ENCODE data around the gene RTBDN. TPM values are rescaled to one million over a fixed set of nuclear protein-coding genes. Genes with fewer than 3 reads are reported as not detected.
A peak's percentile ranks its signal among the peaks of the same experiment; 100 is the strongest.

Gene RTBDN
- total RNA-seq, 4 donors from 2014 or later = not detected

DNA sequence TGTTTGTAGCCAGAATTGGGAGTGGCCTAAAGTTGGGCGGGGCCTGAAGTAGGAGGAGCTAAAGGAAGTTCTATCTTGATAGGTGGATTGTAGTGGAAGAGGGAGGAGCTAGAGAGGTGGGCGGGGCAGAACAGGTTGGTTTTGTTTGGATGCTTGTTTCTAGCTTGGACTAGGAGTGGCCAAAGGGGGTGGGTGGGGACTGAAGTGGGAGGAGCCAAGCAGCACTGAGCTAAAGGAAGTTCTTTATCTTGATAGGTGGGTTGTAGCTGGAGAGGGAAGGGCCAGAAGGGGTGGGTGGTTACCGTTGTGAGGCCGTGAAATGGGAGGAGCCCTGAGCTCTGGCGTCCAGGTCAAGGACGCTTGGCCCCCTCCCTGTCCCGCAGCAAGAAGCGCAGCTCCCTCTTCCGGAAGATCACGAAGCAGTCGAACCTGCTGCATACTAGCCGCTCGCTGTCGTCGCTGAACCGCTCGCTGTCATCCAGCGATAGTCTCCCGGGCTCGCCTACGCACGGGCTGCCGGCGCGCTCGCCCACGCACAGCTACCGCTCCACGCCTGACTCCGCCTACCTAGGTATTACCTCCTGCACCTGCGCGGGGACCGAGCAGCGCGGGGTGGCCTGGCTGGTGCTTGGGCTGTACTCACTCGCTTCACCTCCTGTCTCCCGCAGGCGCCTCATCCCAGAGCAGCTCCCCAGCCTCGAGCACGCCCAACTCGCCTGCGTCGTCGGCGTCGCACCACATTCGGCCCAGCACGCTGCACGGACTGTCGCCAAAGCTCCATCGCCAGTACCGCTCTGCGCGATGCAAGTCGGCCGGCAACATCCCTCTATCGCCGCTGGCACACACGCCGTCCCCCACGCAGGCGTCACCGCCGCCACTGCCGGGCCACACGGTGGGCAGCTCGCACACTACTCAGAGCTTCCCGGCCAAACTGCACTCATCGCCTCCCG lies 38.8 kb upstream of the RTBDN start:
- ATAC-seq (ENCODE audit: low FRiP score) (peak; percentile 67), DNase-seq (ENCODE audit: low spot score) (peak; percentile 34)
- TF ChIP-seq, protein P1, sequence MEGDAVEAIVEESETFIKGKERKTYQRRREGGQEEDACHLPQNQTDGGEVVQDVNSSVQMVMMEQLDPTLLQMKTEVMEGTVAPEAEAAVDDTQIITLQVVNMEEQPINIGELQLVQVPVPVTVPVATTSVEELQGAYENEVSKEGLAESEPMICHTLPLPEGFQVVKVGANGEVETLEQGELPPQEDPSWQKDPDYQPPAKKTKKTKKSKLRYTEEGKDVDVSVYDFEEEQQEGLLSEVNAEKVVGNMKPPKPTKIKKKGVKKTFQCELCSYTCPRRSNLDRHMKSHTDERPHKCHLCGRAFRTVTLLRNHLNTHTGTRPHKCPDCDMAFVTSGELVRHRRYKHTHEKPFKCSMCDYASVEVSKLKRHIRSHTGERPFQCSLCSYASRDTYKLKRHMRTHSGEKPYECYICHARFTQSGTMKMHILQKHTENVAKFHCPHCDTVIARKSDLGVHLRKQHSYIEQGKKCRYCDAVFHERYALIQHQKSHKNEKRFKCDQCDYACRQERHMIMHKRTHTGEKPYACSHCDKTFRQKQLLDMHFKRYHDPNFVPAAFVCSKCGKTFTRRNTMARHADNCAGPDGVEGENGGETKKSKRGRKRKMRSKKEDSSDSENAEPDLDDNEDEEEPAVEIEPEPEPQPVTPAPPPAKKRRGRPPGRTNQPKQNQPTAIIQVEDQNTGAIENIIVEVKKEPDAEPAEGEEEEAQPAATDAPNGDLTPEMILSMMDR (IDR thresholded peaks at IDR 0.05) = no peak

DNA sequence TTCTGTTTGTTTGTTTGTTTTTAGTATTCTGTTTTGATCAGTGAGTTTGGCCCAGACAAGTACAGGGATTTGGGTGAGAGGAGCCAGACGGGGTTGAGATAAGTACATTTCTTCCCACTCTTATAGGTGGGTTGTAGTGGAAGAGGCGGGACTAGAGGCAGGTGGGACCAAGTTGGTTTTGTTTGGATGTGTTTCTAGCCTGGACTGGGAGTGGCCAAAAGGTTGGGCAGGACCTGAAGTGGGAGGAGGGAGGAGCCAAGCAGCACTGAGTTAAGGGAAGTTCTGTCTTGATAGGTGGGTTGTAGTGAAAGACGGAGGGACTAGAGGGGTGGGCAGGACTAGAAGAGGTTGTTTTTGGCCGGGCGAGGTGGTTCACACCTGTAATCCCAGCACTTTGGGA lies 37.9 kb upstream of the RTBDN start:
- DNase-seq (ENCODE audit: low spot score) (no peak), ATAC-seq (ENCODE audit: low FRiP score) (no peak)
- TF ChIP-seq, protein P1 (IDR thresholded peaks at IDR 0.05) = no peak

DNA sequence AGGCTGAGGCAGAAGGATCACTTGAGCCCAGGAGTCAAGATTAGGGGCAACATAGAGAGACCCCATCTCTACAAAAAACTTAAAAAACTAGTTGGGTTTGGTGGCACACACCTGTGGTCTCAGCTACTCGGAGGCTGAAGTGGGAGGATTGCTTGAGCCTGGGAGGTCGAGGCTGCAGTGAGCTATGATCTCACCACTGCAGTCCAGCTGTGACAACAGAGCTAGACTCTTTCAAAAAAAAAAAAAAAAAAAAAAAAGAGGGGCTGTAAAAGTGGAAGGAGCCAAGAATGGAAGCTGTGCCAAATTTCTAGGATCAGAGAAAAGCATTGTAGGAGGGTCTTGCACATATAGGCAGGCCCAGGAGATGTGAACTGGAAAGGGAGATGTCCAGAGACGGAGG lies 37.3 kb upstream of the RTBDN start:
- TF ChIP-seq, protein P1 (IDR thresholded peaks at IDR 0.05) = no peak
- DNase-seq (ENCODE audit: low spot score) (no peak), ATAC-seq (ENCODE audit: low FRiP score) (no peak)

DNA sequence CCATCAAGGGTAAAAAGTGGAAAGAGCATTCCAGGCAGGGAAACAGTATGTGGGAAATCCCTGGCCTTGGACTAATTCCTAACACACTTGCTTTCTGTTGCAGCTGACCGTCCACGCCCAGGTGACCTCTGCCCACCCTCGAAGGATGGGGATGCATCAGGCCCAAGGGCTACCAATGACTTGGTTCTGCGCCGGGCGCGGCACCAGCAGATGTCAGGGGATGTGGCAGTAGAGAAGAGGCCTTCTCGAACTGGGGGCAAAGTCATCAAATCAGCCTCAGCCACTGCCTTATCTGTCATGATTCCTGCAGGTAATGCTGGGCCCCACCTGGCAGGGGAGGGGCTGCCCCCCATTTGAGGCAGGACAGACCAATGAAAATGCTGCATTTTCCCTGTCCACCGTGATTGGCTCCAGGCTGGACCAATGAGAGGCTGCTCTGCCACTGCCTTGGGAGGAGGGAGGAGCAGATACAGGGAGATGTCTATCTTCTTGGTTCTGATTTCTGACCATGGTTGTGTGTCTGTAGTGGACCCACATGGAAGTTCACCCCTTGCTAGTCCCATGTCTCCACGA lies 34.2 kb upstream of the RTBDN start:
- DNase-seq (ENCODE audit: low spot score) = no peak
- TF ChIP-seq, protein P1 (IDR thresholded peaks at IDR 0.05) = no peak
- no peak for ATAC-seq (ENCODE audit: low FRiP score)

DNA sequence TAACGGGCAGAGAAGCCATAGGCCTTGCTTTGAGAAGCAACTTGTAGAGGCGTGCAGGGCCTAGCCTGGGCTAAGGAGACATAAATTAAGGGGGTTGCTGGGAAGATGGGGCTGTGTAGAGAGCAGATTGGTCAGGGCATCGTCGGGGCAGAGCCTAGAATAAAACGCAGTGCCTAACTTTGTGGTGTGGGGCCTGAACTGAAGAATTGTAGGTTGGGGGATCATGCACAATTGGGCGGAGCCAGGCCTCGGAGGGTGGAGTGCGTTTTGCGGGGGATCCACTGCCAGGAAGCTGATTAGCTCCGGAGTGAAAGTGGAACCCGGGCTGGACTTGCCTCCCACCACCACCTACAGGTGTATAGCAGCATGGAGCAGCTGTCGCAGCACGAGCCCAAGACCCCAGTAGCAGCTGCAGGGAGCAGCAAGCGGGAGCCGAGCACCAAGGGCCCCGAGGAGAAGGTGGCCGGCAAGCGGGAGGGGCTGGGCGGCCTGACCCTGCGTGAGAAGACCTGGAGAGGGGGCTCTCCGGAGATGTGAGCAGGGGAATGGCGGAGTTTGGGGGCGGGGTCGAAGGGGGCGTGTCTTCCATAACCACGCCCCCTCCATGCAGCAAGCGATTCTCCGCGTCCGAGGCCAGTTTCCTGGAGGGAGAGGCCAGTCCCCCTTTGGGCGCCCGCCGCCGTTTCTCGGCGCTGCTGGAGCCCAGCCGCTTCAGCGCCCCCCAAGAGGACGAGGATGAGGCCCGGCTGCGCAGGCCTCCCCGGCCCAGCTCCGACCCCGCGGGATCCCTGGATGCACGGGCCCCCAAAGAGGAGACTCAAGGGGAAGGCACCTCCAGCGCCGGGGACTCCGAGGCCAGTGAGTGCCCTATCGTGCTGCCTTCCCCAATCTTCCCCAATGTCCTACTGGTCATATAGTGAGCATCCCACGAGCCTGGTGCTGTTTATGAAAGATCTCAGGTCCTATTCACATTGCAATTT lies 33.0 kb upstream of the RTBDN start:
- DNase-seq (ENCODE audit: low spot score) = no peak
- TF ChIP-seq, protein P1 (IDR thresholded peaks at IDR 0.05) = no peak

DNA sequence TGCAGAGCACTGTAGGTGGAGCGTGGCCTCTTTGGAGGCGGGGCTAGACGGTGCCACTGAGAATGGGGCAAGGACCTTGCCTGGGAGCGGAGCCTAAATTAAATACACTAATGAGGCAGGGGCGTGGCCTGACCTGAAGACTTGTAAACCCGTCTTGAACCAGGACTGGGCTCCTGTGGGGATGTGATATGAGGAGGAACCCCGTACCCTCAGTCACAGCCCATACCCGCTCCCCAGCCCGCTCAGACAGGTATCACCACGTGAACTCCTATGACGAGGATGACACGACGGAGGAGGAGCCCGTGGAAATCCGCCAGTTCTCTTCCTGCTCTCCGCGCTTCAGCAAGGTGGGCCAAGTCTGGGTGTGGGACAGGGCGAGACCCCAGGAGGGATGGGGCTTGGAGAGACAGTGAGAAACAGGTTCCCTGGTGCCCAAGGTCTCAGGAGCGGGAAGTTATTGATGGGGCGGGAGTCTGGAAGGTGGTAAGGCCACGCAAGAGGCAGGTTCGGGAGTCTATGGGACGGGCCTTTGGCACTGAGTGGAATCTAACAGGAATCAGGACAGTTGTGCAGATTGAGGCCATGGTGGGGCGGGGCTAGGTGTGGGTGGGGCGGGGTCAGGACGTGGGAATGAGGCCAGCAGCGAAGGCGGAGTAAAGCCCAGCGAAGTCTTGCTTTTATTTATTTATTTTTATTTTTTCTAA lies 32.2 kb upstream of the RTBDN start:
- DNase-seq (ENCODE audit: low spot score) (no peak), ATAC-seq (ENCODE audit: low FRiP score) (no peak)
- TF ChIP-seq, protein P1 (IDR thresholded peaks at IDR 0.05) = no peak

More for the DNA sequence above, 33.0 kb upstream of the RTBDN start:
- ATAC-seq (ENCODE audit: low FRiP score) = peak; percentile 29

Data from omental fat pad (tissue), 4 donors.